ENCODE measurements around the gene LRFN4.

Gene LRFN4

GRCh38 chr11:66871521-66871901 is 14.6 kb downstream of the LRFN4 start:
- no peak for FAIRE-seq

DNA sequence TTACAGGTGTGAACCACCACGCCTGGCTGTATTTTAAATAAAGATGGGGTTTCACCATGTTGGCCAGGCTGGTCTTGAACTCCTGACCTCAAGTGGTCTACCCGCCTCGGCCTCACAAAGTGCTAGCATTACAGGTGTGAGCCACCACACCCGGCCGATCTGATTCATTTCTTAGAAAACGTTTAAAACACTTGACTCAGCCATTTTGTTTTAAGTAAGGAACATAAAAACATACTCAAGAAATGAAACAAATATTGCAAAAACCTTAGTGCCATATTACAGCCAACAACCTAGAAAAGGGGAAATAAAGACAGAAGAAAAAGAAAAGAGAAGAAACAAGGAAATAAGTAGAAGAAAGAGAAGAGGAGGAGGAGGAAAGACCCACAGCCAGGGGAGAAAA is 17.4 kb downstream of the LRFN4 start:
- FAIRE-seq = no peak

- no peak for FAIRE-seq
Measured at GRCh38 chr11:66875378-66875777, 18.5 kb downstream of the LRFN4 start.

DNA sequence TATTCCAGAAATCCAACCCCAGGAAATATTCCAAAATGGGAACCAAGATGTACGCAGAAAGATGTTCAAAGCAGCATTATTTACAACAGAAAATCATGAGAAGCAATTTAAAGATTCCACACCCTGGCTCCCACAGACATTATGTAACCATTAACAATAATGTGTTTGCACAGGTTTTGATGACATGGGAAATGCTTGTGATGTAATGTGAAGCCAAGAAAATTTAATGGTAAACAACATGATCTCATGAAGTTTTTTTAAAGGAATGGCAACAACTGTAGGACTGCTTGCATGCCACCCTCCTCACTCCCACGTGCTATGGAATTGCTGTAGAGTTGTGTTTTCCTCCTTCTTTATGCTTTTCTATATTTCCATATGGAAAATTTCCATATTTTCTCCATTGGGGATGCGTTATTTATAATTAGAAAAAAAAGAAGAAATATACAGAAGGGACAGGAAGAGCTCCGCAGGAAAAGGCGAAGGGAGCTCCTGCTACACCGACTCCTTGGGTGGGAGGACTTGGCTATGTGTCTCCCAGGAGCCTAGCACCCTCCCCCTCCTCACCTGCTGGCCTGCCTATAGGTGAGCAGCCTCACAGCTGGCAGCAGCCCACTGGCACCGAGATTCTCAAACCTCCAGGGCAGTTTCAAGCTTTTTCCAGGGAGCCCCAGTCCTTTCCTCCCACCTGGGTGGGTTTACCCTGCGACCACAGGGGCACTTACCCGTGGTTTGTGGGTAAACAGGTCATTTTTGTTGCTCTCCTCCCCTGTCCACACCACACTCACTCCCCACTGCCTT is 20.9 kb downstream of the LRFN4 start:
- FAIRE-seq = no peak

GRCh38 chr11:66878474-66878873 is 21.6 kb downstream of the LRFN4 start:
- FAIRE-seq = no peak

DNA sequence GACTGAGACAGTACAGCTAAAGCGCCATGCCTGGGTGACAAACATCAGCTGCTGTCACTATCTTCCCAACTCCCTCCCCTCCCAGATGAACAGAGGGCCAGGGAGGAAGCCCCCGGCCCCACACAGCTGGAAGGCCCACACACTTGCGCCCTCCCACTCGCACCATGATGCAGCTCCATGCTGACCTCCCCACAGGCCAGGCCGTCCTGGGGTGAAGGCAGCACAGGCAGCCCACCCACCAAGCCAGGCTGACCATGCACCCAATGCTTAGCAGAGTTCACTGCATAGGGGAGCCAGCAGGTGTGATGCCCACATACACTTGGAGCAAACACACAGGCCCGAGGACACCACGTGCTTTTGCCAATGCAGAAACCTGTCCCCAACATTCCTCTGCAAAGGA is 22.1 kb downstream of the LRFN4 start:
- FAIRE-seq = no peak

DNA sequence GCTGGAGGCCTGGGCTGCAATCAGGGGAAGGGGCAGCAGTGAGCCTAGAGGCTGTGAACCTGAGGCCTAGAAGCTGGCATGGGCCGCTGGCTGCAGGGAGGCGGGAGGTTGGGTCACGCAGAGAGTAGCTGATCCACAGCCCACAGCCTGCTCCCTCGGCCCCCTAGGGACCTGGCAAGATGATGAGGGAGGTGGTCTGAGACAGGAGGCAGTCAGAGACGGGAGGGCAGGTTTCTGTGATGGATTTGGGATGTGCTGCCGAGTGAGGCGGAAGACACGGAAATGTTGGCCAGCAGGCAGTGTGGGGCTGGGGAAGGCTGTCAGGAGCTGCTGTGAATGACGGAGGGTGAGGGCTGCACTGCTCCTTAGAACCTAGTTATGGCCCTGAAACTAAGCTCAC is 22.7 kb downstream of the LRFN4 start:
- FAIRE-seq = no peak

DNA sequence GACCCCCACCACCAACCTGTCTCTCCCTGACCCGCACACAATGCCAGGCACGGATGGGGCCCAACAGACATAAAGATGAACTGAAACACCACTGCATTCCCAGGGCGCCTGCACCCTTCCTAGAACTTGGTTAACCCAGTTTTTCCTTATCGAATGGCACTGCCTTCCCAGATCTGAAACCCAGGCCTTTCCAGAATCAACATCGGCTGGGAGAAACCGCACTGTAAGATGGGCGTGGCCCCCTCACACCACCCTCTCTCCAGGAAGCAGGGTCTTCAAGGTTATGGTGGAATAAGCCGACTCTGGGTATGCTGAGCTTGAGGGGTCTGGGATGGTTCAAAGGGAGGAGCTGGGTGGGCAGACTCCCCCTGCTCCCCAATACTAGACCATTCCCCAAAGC is 23.1 kb downstream of the LRFN4 start:
- FAIRE-seq = no peak

DNA sequence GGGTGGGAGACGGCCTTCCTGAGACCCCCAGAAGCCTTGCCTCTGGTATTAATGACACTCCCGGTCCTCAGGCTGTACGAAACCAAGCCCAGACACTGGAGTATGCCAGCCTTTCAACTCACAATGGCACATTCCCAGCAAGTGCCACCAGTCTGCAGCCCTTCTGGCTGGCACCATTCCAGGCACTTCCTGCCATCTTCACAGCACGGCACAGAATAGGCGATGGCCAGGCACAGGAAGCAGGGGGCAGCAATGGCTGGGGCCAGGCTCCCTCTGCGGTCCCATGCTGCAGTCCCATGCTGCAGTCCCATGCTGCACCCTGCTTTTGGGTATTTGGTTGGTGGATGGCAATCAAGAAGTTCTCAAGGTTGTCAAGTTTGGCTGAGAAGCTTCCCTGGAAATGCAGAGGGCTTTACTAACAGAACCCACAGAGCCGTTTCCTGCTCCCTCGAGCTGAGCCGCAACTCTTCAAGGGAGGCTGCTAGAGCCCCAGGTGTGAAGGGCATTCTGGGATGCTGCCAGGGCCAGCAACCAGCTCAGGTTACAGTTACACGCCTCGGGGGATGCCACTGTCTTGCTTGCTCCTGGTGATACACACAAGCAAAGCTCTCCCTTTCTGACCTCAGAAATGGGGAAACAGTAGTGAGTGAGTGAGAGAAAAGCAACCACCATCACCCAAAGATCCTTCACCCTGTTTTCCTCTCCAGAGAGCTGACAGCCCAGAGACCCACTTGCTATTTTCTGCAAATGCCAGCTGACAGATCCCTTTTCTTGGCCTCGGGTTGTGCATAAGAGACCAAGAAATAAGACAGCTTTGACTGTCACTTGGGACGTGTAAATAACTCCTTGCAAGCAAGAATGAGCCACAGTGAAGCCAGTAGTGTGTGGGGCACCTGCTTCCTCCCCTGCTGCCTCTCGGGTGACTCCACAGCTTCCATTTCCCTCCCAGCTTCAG is 23.9 kb downstream of the LRFN4 start:
- no peak for FAIRE-seq

DNA sequence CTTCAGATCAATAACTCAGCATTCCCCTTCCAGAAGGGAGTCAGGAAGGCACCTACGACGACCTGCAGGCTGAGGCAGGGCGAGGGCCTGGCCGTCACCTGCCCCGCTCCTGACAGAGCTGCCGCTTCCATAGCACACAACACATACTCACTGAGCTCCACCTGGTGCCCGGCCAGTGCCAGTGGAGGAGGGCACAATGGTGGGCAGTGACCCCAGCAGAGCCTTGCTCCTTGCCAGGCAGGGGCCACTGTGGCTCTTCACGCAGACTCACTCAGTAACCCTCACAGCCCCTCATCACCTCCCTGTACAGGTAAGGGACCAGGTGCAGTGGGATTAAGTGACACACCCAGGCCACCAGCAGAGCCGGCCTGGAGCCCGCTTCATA is 24.6 kb downstream of the LRFN4 start:
- no peak for FAIRE-seq

- FAIRE-seq = no peak
Measured at GRCh38 chr11:66881927-66882452, 25.1 kb downstream of the LRFN4 start.

- no peak for FAIRE-seq
Measured at GRCh38 chr11:66882561-66883015, 25.7 kb downstream of the LRFN4 start.

GRCh38 chr11:66883016-66883965 is 26.4 kb downstream of the LRFN4 start:
- no peak for FAIRE-seq

- no peak for FAIRE-seq
Measured at GRCh38 chr11:66884443-66884842, 27.6 kb downstream of the LRFN4 start.

DNA sequence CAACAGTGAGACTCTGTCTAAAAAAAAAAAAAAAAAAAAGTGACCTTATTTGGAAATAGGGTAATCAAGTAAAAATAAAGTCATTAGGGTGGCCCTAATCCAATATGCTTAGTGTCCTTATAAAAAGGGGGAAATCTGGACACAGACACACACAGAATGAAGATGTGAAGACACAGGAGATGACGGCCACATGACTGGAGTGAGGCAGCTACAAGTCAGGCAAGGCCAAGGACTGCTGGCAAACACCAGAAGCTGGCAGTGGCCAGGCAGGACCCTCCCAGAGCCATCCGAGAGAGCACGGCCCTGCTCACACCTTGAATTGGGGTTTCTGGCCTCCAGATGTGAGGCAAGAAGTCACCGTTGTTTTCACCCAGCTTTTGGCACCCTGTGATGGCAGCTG is 28.6 kb downstream of the LRFN4 start:
- FAIRE-seq = no peak

- FAIRE-seq = no peak
Measured at GRCh38 chr11:66885950-66886440, 29.1 kb downstream of the LRFN4 start.

- no peak for FAIRE-seq
Measured at GRCh38 chr11:66886671-66887221, 29.9 kb downstream of the LRFN4 start.

DNA sequence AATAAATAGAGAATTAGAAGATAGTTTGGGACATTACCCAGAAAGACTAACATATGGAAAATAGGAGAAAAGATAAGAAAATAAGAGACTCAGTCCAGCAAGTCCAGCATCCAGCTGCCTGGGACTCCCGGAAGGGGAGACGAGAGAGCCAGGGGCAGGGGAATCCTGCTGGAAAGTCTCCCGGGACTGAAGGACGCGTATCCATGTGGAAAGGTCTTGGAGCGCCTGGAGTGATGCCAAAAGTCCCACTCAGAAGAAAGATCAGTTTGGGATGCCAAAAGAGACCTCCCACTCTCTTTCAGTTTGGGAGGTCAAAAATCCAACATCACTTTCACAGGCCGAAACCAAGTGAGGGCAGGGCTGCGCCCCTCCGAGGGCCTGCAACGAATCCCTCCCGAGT is 30.7 kb downstream of the LRFN4 start:
- FAIRE-seq = no peak

DNA sequence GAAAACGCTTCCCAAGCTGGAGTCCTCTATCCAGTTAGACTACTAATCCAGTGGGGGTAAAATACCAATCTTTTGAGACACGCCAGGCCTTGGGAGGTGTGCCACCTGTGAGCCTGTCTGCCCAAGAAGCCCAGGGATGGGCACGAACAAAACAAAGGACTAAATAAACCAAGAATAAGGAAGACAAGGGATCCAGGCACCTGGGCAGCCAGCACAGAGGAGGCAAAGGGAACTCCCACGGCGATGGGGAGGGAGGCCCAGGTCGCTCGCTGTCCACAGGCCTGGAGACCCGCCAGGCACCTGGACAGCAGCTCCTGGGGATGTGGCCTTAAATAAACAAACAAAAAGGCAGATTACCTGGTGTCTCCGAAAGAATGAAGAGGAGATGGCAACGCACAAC is 31.4 kb downstream of the LRFN4 start:
- no peak for FAIRE-seq

GRCh38 chr11:66889960-66890359 is 33.1 kb downstream of the LRFN4 start:
- no peak for FAIRE-seq

DNA sequence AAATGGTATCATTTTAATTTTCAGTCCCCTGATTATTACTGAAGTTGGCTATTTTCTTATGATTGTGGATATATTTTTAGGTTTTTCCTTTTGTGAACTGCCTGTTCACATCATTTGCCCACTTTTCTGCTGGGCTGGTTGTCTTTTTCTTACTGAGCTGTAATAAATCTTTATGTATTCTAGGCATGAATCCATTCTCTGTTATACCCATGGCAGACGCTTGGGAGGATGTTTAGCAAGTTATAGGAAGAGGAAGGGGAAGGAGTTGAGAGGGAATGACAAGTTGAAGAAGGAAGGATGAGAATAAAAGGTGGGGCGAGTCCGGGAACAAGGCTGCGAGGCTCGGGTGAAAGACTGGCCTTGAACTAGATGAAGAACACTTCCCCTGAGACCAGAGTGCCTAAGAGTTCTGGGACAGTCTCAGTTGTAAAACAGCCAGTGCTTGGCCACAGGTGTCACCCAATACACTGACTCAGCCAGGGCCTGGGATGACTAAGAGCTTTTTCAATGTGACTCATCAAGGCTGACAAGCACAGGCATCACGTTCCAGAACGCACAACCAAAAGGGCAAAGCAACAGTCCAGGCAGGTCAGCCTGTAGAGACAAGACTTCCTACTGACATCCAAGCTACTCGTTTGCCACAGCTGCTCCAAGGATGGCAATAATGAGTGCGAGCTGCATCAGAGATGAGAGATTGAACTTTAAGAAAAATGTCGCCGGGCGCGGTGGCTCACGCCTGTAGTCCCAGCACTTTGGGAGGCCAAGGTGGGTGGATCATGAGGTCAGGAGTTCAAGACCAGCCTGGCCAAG is 35.2 kb downstream of the LRFN4 start:
- no peak for FAIRE-seq

Measured in colon (tissue), 2 donors.